HG03432 (cell line): ENCODE results near the gene DHX30.
"Not testable (repeated sequence)": the region's sequence is repeated elsewhere in the genome, so short reads cannot be mapped to it uniquely, and the experiment has no call there.

Experiments used
- ATAC-seq: cut with Tn5 transposase; IDR thresholded peaks from one replicate; pipeline ENCODE4 v1.9.1; 2021; ENCODE audit warnings: mild to moderate bottlenecking, moderate library complexity; ENCODE audit not compliant: unreplicated experiment

The DHX30 gene

GRCh38 chr3:47882338-47882737, 79.4 kb downstream of the DHX30 start:
- no peak for ATAC-seq

GRCh38 chr3:47884603-47885002, 81.7 kb downstream of the DHX30 start:
- ATAC-seq = no peak

GRCh38 chr3:47885168-47885567, 82.2 kb downstream of the DHX30 start:
- no peak for ATAC-seq

- not testable (repeated sequence) for ATAC-seq
Observed at GRCh38 chr3:47887991-47888390, 85.1 kb downstream of the DHX30 start.

GRCh38 chr3:47888986-47889757, 86.2 kb downstream of the DHX30 start:
- no peak for ATAC-seq

GRCh38 chr3:47890126-47890827, 87.3 kb downstream of the DHX30 start:
- ATAC-seq = no peak

- no peak for ATAC-seq
Observed at GRCh38 chr3:47890828-47891612, 88.1 kb downstream of the DHX30 start.

- no peak for ATAC-seq
Observed at GRCh38 chr3:47891613-47892005, 88.7 kb downstream of the DHX30 start.

- ATAC-seq = no peak
Observed at GRCh38 chr3:47892286-47893040, 89.5 kb downstream of the DHX30 start.

GRCh38 chr3:47895241-47895640, 92.3 kb downstream of the DHX30 start:
- no peak for ATAC-seq

- no peak for ATAC-seq
Observed at GRCh38 chr3:47896736-47897135, 93.8 kb downstream of the DHX30 start.

- ATAC-seq = no peak
Observed at GRCh38 chr3:47897954-47898353, 95.0 kb downstream of the DHX30 start.

GRCh38 chr3:47899495-47900108, 96.7 kb downstream of the DHX30 start:
- no peak for ATAC-seq
